A549 (cell line): Measurements from ENCODE around the gene DUSP14. TPM values are rescaled to one million over a fixed set of nuclear protein-coding genes. Genes with fewer than 3 reads are reported as not detected.

ENCODE experiments used
- ATAC-seq, 2 experiments: fragments of 200-7000 bp in 1 of 2; fragments of >200 bp in 1 of 2; cut with Nextera tagmentation in 1 of 2; cut with Tn5 transposase in 1 of 2; 3 replicates each; pipeline versions ENCODE4 v1.8.0 to v1.9.1; 2018 to 2020; ENCODE audit warnings: mild to moderate bottlenecking in 1 of 2, moderate library complexity in 1 of 2
- CTCF ChIA-PET: fragments of 300-600 bp; sonication (Branson Sonifier 250); formaldehyde crosslinking; extraction: SDS; loops from one replicate; lab custom pipeline; 2021; ENCODE audit warnings: antibody characterized with exemption, inconsistent platforms; lab: Yijun Ruan, JAX
- POLR2A ChIA-PET: fragments of 350-600 bp; formaldehyde crosslinking; extraction: SDS; loops from one replicate; lab custom pipeline; 2021; ENCODE audit warnings: antibody characterized with exemption, inconsistent platforms; lab: Yijun Ruan, JAX
- DNase-seq, 2 experiments: peaks; one replicate each; pipeline versions ENCODE4 v3.0.0 to v3.0.0-alpha.2; 2011 to 2016; ENCODE audit warnings: low read depth in 1 of 2, low spot score in 1 of 2
- FAIRE-seq: peaks from 2 replicates; lab custom pipeline; 2011; peaks lifted over from hg19 to GRCh38; lab: Jason Lieb, UNC
- H3K27ac ChIP-seq, 2 experiments: fragments of >200 bp; sonication (Bioruptor Twin); formaldehyde crosslinking; 3 replicates each; pipeline ENCODE4 v1.5.1; 2016 to 2017
- H3K4me1 ChIP-seq: fragments of >200 bp; sonication (Bioruptor Twin); formaldehyde crosslinking; 3 replicates; pipeline ENCODE4 v1.6.1; 2016
- H3K4me2 ChIP-seq: fragments of >200 bp; sonication (Bioruptor Twin); formaldehyde crosslinking; 3 replicates; pipeline ENCODE4 v1.6.1; 2016
- H3K4me3 ChIP-seq: fragments of >200 bp; sonication (Bioruptor Twin); formaldehyde crosslinking; 3 replicates; pipeline ENCODE4 v1.5.1; 2016
- H3K9me3 ChIP-seq: fragments of >200 bp; sonication (Bioruptor Twin); formaldehyde crosslinking; 3 replicates; pipeline ENCODE4 v1.6.1; 2016
- CBX2 ChIP-seq: fragments of 200-600 bp; sonication (generic); IDR thresholded peaks from 2 replicates; pipeline ENCODE4 v1.6.1; 2016; ENCODE audit warnings: low read depth, mild to moderate bottlenecking, borderline replicate concordance
- CEBPB ChIP-seq, 2 experiments: fragments of >200 bp in 1 of 2; sonication (Bioruptor Twin) in 1 of 2; formaldehyde crosslinking in 1 of 2; IDR thresholded peaks; 2 replicates each; pipeline ENCODE4 v1.6.1; 2012 to 2016
- CHD4 ChIP-seq: fragments of 200-600 bp; sonication (generic); IDR thresholded peaks from 2 replicates; pipeline ENCODE4 v1.6.1; 2016; ENCODE audit warnings: antibody characterized with exemption, mild to moderate bottlenecking, borderline replicate concordance
- E2F6 ChIP-seq: IDR thresholded peaks from 2 replicates; pipeline ENCODE4 v1.6.1; 2012; ENCODE audit warnings: low read depth, borderline replicate concordance
- EHF ChIP-seq: fragments of 250-450 bp; sonication (Bioruptor Pico); IDR thresholded peaks from 2 replicates; pipeline ENCODE4 v1.5.0; 2020; ENCODE audit warnings: mild to moderate bottlenecking
- FOXS1 ChIP-seq: fragments of 250-450 bp; sonication (Bioruptor Pico); IDR thresholded peaks from 2 replicates; pipeline ENCODE4 v1.5.0; 2020; ENCODE audit warnings: mild to moderate bottlenecking, moderate library complexity
- GATA3 ChIP-seq: IDR thresholded peaks from 2 replicates; pipeline ENCODE4 v1.6.1; 2012; ENCODE audit warnings: borderline replicate concordance
- HOXB5 ChIP-seq: fragments of 250-450 bp; sonication (Bioruptor Pico); IDR thresholded peaks from 2 replicates; pipeline ENCODE4 v1.5.0; 2020; ENCODE audit warnings: mild to moderate bottlenecking, moderate library complexity
- JUN ChIP-seq, 2 experiments: fragments of >200 bp; sonication (Bioruptor Twin); formaldehyde crosslinking; IDR thresholded peaks; 2 replicates in 1 of 2; 3 replicates in 1 of 2; pipeline ENCODE4 v1.6.1; 2016 to 2017
- KDM5A ChIP-seq: fragments of 200-600 bp; sonication (generic); IDR thresholded peaks from 2 replicates; pipeline ENCODE4 v1.6.1; 2016; ENCODE audit warnings: antibody characterized with exemption, mild to moderate bottlenecking
- MAFK ChIP-seq: fragments of 450-650 bp; IDR thresholded peaks from 2 replicates; pipeline ENCODE4 v1.6.1; 2014; ENCODE audit not compliant: partially characterized antibody
- NPAS2 ChIP-seq: fragments of 250-450 bp; sonication (Bioruptor Pico); IDR thresholded peaks from 2 replicates; pipeline ENCODE4 v1.8.0; 2022; ENCODE audit warnings: mild to moderate bottlenecking, moderate library complexity, borderline replicate concordance
- RCOR1 ChIP-seq: fragments of 150-350 bp; IDR thresholded peaks from 2 replicates; pipeline ENCODE4 v1.6.1; 2014; ENCODE audit warnings: antibody characterized with exemption, low read length, low read depth
- TP53 ChIP-seq: fragments of 250-450 bp; sonication (Bioruptor Pico); IDR thresholded peaks from 2 replicates; pipeline ENCODE4 v1.5.0; 2021; ENCODE audit warnings: mild to moderate bottlenecking, moderate library complexity
- ZC3H11A ChIP-seq: fragments of 450-650 bp; IDR thresholded peaks from 2 replicates; pipeline ENCODE4 v1.6.1; 2014; ENCODE audit warnings: antibody characterized with exemption, mild to moderate bottlenecking
- ZSCAN20 ChIP-seq: fragments of 250-450 bp; sonication (Bioruptor Pico); IDR thresholded peaks from 2 replicates; pipeline ENCODE4 v1.8.0; 2022; ENCODE audit warnings: mild to moderate bottlenecking, moderate library complexity
- WGBS: methylation state at CpG from one replicate; pipeline ENCODE4 v1.1.6; 2017; ENCODE audit errors: missing lambda C conversion rate; 5-methylcytosine and 5-hydroxymethylcytosine counted together
- polyA plus RNA-seq, 4 experiments: library from polyadenylated mRNA; depleted of rRNA in 3 of 4; stranded (reverse); fragments of >200 nt; fragmentation: RNase III in 1 of 4; extraction: RNeasy Plus Mini Kit Qiagen cat#74134 plus additional on column Dnase treatment in 1 of 4; gene quantifications; 2 replicates in 3 of 4; 3 replicates in 1 of 4; pipeline ENCODE4 v1.2.3, GENCODE V29; 2011 to 2017
- TF ChIP-seq, protein P1 (sequence below): IDR thresholded peaks from 2 replicates; pipeline ENCODE4 v1.6.1; 2012
- TF ChIP-seq, protein P2 (sequence below): fragments of >200 bp; sonication (Bioruptor Twin); formaldehyde crosslinking; IDR thresholded peaks from 2 replicates; pipeline ENCODE4 v1.6.1; 2016

Gene DUSP14
- polyA plus RNA-seq, 2 of the 4 experiments (the other 2 are of a cell fraction): 32.7 to 35.5 TPM

GRCh38 chr17:37538981-37539659 lies 49.4 kb downstream of the DUSP14 start (continued):
- TF ChIP-seq TP53 (CRISPR knock-in tag) (no peak), CBX2 (no peak)

GRCh38 chr17:37541880-37542660 lies 52.4 kb downstream of the DUSP14 start:
- WGBS: 96% methylated on average over 9 of the region's 9 CpGs
- ChIA-PET CTCF (interaction anchor here (0.7 to 8.1 kb wide), 6 partner anchors 15 to 54 kb away, joined by 3 to 62 read pairs (median 4); no protein-coding TSS in a partner anchor), POLR2A (no interaction called here)
- Histone ChIP-seq H3K4me1 (peaks cover 7% of the 10 kb centered on the region; the same call in 2 of the 3 replicates), H3K9me3 (no peaks in the 10 kb centered on the region), H3K4me3 (no peak overlapping the region), H3K4me2 (no peak overlapping the region), H3K27ac (no peak overlapping the region; a peak in 1 of 6 replicates)
- TF ChIP-seq ZC3H11A: no peak
- no peak for TF ChIP-seq FOXS1 (CRISPR knock-in tag)
- TF ChIP-seq CHD4: no peak
- TF ChIP-seq MAFK: peak; percentile 78
- no peak for TF ChIP-seq HOXB5
- TF ChIP-seq CEBPB (IDR thresholded peaks at IDR 0.05): peak in 1 of 2 experiments; percentile 23; a peak in 1 of 4 replicates
- no peak for DNase-seq
- no peak for ATAC-seq
- no peak for FAIRE-seq

DNA sequence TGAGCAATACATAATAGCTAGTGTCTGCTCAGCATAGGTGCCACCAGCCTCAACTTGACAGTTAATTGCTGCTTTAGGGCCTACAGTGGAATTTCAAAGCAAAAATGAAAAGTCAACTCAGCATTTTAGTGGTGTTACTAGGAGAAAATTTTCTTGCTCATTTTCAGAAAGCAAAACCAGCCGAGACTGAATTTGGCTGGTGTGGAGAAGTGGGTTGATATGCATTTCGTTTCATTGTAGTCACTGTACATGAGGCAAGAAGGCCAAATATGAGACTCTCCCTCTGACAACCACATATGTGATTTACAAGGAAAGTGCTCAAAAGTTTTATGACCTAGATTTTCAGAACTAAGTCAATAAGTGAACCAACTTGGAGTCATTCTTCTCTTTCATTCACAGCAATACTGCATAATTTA lies 54.0 kb downstream of the DUSP14 start:
- ChIA-PET CTCF (interaction anchor here (0.7 to 2.3 kb wide), 4 partner anchors 9 to 199 kb away, joined by 3 to 10 read pairs (median 4); no protein-coding TSS in a partner anchor), POLR2A (no interaction called here)
- H3K4me2 ChIP-seq: no peak overlapping the region
- no peak for FAIRE-seq
- 91% methylated on average over 2 of the region's 2 CpGs for WGBS
- ATAC-seq: no peak
- peaks cover 7% of the 10 kb centered on the region; the same call in 2 of the 3 replicates for H3K4me1 ChIP-seq
- H3K27ac ChIP-seq: no peak overlapping the region
- no peak for TF ChIP-seq KDM5A
- TF ChIP-seq GATA3: no peak
- TF ChIP-seq HOXB5: no peak
- TF ChIP-seq RCOR1: no peak
- no peak for TF ChIP-seq NPAS2
- peak; percentile 88 for TF ChIP-seq MAFK
- TF ChIP-seq, protein P1, sequence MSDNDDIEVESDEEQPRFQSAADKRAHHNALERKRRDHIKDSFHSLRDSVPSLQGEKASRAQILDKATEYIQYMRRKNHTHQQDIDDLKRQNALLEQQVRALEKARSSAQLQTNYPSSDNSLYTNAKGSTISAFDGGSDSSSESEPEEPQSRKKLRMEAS: no peak
- H3K4me3 ChIP-seq: no peak overlapping the region
- no peak for DNase-seq
- H3K9me3 ChIP-seq: no peaks in the 10 kb centered on the region

- DNase-seq (no peak), ATAC-seq (no peak), FAIRE-seq (no peak)
- no peak for TF ChIP-seq RCOR1
- TF ChIP-seq ZSCAN20 (CRISPR knock-in tag): no peak
- no peak for TF ChIP-seq JUN (IDR thresholded peaks at IDR 0.05)
- TF ChIP-seq, protein P2, sequence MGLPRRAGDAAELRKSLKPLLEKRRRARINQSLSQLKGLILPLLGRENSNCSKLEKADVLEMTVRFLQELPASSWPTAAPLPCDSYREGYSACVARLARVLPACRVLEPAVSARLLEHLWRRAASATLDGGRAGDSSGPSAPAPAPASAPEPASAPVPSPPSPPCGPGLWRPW: no peak
- no peak for TF ChIP-seq EHF
- no peak for TF ChIP-seq E2F6
- Histone ChIP-seq H3K4me3 (no peak overlapping the region), H3K4me1 (peaks cover 7% of the 10 kb centered on the region; the same call in 2 of the 3 replicates), H3K9me3 (no peaks in the 10 kb centered on the region), H3K4me2 (no peak overlapping the region), H3K27ac (no peak overlapping the region)
- ChIA-PET POLR2A (no interaction called here), CTCF (interaction anchor here (0.6 to 2.3 kb wide), 4 partner anchors 12 to 172 kb away, joined by 3 to 10 read pairs (median 6); no protein-coding TSS in a partner anchor)
- 97% methylated on average over 2 of the region's 2 CpGs for WGBS
These were observed 55.8 kb downstream of the DUSP14 start for GRCh38 chr17:37545486-37545885.
